ENCODE data around the gene AOAH.

Gene AOAH

GRCh38 chr7:36626111-36626510 lies 98.2 kb downstream of the AOAH start:
- DNase-seq, result no peak

GRCh38 chr7:36625247-36625646 lies 99.0 kb downstream of the AOAH start:
- no peak for DNase-seq

- DNase-seq, result no peak
These were observed 101.0 kb downstream of the AOAH start for GRCh38 chr7:36623247-36623646.

DNA sequence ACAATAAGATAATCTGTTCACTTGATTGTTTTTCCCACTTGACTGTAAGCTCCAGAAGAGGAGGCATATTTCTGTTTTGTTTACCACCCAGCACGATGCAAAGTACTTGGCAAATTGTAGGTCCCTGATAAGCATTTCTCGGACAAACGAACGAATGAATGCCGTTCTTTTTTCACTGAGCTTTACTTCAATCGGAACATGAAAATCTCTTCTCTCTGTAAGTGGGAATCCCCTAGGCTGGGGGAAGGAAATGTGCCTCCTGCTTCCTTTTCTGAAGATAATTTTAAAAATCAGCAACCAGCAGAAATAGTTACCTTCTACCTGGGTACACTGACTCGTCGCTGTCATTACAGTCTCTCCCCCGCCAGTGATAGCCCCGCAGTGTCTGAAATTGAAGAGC lies 102.9 kb downstream of the AOAH start:
- no peak for DNase-seq

DNA sequence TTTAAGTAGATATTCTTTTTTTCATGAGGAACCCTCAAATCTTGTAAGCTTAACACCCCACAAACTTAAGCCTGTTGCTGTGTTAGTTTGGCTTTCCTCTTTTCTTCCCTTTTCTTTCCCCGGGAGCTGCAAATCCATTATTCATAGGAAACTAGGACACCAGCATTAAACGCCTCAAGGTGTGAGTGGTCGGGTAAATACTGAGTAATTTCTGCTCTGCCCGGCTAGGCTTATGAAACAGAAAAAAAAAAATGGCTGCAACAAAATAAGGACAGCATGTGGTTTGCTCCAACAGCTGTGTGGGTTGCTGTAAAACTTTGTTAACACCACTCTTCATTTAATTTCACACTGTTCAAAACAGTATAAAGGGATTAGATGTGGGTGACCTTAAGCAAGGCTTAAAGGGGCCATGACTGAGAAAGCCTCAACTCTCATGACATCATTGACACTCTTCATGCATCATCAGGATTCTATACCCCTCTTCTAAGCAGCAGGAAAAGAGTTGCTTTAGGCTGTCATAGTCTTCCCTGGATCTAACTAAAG lies 104.1 kb downstream of the AOAH start:
- DNase-seq, result no peak

- DNase-seq, result no peak
These were observed 106.9 kb downstream of the AOAH start for GRCh38 chr7:36617408-36617807.

DNA sequence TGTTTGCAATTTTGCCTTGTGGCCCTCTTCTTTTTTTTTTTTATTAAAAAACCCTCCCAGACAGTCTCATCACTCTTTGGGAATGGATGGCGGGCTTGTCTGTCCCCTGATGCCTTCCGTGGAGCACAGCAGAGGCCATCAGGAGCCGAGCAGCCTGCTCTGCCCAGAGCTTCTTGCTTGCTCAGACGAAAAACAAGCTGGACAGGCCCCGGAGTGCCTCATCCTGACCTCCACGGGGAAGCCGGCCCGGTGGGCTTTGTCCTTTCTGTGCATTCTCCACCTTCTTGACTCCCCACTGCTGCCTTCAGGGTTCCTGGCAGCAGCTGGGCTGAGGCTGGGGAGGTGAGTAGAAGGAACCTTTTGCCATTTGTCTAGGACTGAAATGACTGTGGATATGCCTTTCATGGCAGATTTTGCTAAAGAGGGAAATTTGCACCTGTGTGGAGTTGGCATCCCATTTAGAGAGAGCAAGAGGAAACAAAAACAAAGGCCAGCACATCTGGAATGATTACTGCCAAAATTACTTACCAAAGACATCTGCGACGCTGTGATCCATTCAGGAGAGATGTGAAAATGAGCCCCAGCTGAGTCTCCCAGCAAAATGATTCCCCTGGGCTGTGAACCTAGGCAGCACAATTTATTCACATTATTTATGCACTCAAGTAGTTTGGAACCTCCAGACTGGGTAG lies 108.3 kb downstream of the AOAH start:
- DNase-seq, result no peak

GRCh38 chr7:36614959-36615358 lies 109.3 kb downstream of the AOAH start:
- no peak for DNase-seq

GRCh38 chr7:36613031-36613614 lies 111.2 kb downstream of the AOAH start:
- DNase-seq, result no peak

DNA sequence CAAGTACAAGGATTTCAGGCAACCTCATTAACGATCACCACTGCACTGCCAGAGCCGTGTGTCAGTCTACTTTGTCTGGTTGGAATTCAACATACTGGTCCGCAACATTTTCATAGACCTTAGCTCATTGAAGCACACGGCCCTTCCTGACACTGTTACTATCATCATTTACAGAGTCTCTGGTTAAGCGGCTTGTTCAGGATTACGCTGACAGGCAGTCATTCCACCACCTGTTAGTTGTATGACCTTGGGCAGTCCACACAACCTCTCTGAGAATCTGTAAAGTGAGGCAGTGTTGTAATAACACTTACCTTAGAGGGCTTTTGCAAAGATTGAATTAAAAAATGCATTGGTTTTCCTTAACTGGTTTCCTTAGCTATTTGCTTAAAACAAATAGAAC lies 112.6 kb downstream of the AOAH start:
- DNase-seq, result no peak

GRCh38 chr7:36607721-36608095 lies 116.6 kb downstream of the AOAH start:
- no peak for DNase-seq

DNA sequence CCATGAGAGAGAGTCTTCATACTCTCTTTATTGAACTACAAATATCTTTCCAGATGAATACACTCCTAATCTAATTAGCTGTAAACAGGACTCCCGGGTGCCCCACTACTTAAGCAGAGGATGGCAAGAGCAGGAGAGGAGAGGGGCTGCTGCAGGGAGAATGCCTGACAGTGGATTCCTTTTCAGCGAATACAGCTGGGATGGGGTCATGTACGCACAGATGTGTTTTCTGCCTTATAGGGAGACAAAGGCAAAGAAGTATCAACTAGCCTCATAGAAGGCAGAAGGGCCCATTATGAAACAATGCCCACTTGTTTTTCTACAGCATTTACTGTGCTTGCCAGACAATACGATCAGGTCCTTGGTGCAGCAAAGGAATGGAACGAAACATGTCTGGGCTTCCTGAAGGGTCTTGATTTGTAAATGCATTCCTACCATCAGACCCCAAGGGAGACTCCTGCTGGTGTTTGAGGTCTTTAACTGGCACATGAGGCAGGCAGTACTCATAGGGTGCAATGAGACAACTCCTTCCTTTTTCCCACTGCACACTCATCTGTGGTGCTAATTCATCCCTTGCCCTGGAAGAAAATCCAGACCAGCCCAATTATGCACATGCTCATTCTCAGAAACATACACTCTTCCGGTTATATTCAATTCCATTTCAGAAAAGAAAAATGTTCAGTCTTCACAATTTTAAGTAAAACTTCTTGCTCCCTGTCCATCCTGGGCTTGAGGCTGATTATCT lies 117.1 kb downstream of the AOAH start:
- DNase-seq, result no peak

GRCh38 chr7:36606153-36606975 lies 117.9 kb downstream of the AOAH start:
- DNase-seq, result no peak

DNA sequence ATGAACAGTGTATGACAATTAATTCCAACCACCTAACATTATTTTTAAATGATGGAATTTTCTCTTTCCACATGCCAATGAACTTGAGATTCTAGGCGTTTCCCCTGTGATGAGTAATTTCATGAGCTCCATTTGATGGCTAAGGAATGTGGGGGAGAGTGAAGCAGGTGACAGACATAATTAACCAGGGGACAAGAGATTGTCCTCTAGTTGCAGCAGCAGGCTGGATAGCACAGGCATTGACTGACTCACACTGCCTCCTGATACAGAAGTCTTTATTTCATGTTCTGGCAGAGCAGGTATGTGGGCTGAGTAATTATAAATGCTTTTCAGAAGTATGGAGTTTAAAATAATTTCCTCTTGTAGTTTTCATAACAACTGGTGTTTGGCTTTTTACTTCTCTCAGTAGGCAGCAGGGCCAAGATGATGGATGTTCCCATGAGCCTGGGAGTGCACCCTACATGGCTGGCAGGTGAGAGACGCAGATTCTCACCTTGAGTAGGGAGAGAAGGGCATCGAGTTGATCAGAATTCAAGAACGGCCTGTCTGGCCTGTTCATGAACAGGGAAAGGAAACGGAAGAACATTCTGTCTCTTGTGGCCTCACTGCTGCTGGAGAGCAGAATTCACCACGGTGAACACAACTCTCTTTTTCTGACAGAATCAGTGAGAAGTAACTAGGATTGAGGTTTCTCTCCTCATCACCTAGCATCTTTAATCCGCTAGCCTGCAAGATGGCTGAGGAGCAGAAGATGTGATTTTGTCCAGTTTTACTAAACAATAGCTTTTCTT lies 118.8 kb downstream of the AOAH start:
- DNase-seq, result no peak

- no peak for DNase-seq
These were observed 119.5 kb downstream of the AOAH start for GRCh38 chr7:36604806-36605205.

- no peak for DNase-seq
These were observed 121.1 kb downstream of the AOAH start for GRCh38 chr7:36602934-36603887.

DNA sequence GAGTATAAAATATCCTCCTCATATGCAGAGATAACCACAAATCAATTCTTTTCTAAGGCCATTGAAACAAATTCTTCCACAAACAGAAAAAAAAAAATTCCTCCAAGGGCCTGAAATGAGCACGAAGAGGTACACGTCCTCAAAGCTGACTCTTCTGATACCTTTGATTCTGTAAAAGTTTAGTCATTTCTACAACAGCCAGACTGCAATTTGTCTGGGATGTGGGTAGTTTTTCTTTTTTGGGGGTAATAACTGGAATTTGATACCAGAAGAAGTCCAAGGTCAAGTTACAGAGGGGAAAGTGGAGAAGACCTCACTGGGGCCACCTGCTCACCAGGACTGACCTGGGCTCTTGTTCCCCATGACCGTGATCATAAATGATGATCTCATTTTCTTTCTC lies 121.8 kb downstream of the AOAH start:
- no peak for DNase-seq

- DNase-seq, result no peak
These were observed 122.7 kb downstream of the AOAH start for GRCh38 chr7:36601601-36602000.

DNA sequence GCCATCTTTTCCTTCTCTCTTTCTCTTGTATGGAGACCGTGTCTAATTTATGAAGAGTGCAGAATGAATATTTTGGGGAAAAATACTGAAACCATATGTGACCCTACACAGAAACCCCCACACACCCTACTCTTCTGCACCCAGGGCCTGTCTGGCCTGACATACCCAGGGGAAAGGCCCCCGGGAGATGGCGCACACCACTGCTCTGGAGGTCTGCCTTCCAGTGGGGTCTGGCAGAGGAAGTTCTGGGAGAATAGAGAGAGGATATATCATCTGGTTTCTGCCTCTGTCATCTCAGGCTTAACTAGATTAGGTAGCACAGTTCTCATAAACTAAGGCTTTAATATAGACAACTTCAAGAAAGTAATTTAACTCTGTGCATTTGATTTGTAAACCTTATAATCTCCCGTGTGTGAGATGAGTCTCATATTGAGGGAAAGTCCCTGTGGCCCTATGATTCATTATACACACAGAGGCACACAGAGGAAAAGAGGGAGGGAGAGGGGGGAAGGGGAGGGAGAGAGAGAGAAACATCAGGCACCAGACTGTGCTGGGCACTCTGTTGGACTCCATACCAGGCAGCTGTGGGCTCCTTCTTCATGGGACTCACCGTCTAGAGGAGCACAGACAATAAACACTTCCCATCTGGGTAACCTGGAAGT lies 123.3 kb downstream of the AOAH start:
- no peak for DNase-seq

DNA sequence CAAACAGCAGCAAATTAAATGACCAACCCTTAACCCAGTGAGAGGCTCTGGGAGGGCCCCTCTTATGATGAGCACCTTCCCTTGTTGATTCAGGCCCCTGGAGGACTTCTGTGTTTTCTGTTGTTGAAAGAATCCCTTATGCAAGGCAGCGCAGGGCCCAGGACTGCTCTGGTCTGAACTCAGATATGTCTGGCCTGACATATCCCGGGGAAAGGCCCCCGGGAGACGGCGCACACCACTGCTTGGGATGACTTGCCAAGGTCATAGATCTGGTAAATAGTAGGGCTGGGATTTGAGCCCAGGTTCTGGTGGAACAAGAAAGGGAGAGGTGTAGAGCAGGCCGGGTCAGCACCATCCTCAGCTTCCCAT lies 124.0 kb downstream of the AOAH start:
- no peak for DNase-seq
